HUES6 (cell line): ENCODE results near the gene PSMF1.
"Not testable (repeated sequence)": the region's sequence is repeated elsewhere in the genome, so short reads cannot be mapped to it uniquely, and the experiment has no call there.

Source experiments
- H3K27ac ChIP-seq: 2 replicates; pipeline ENCODE4 v1.7.0; 2013; ENCODE audit warnings: low read depth, mild to moderate bottlenecking, low read length, inconsistent platforms
- H3K27me3 ChIP-seq: 2 replicates; pipeline ENCODE4 v1.6.1; 2013; ENCODE audit warnings: low read length; ENCODE audit not compliant: control insufficient read depth, insufficient read depth
- H3K36me3 ChIP-seq: 2 replicates; pipeline ENCODE4 v1.6.1; 2013; ENCODE audit warnings: low read length; ENCODE audit not compliant: control insufficient read depth, insufficient read depth
- H3K4me1 ChIP-seq: 2 replicates; pipeline ENCODE4 v1.6.1; 2013; ENCODE audit warnings: low read length; ENCODE audit not compliant: control insufficient read depth, insufficient read depth
- H3K4me3 ChIP-seq: 2 replicates; pipeline ENCODE4 v1.5.1; 2013; ENCODE audit warnings: low read depth, low read length
- H3K9ac ChIP-seq: one replicate; pipeline ENCODE4 v1.6.1; 2013; ENCODE audit warnings: mild to moderate bottlenecking, low read length
- H3K9me3 ChIP-seq: 2 replicates; pipeline ENCODE4 v1.6.1; 2013; ENCODE audit warnings: low read depth, low read length; ENCODE audit not compliant: control insufficient read depth, insufficient read depth

Gene PSMF1

DNA sequence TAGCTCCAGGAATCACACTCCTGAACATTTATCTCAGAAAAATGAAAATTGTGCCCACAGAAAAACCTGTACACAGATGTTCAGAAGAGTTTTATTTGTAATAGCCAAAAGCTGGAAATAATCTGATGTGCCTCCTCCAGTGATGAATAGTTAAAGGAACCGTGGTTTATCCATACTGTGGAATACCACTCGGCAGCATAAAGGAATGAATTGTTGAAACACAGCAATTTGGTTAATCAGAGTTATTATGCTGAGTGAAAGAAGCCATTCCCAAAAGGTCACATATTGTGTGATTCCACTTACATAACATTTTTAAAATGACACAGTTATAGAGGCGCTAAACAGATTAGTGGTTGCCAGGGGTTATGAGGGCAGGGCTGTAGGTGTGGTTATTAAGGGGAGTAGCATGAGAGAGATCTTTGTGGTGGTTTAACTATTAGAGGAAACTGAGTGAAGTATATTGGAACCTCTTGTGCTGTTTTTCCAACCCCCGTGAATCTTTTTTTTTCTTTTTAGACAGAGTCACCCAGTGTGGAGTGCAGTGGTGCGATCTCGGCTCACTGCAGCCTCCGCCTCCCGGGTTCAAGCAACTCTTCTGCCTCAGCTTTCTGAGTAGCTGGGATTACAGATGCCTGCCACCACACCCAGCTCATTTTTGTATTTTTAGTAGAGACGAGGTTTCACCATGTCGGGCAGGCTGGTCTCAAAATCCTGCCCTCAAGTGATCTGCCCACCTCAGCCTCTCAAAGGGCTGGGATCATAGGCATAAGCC, 26.2 kb downstream of the PSMF1 start:
- Histone ChIP-seq H3K9ac (no peak overlapping the region), H3K9me3 (no peaks in the 10 kb centered on the region), H3K36me3 (peaks cover 60% of the 10 kb centered on the region), H3K27me3 (no peaks in the 10 kb centered on the region), H3K4me3 (no peak overlapping the region), H3K27ac (no peak overlapping the region), H3K4me1 (no peaks in the 10 kb centered on the region)

DNA sequence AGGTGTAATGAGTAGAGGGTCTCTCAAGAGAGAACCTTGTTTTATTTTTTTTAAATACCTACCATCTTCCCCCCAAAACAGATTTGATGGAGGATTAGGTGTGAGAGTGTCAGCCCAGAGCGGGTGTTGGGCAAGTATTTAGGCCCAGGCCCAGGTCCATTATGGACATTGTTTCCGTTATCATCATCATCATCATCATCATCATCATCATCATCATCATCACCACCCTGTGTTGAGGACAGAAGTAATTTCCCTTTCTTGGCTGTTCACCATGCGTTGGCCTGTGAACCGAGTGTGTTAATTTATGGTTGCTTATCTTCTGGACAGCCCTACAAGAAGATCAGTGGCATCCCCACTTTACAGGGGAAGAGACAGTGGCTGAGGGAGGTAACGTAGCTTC, 28.6 kb downstream of the PSMF1 start:
- no peaks in the 10 kb centered on the region for H3K4me1 ChIP-seq
- H3K36me3 ChIP-seq = peaks cover 46% of the 10 kb centered on the region
- H3K9me3 ChIP-seq = no peaks in the 10 kb centered on the region
- no peak overlapping the region for H3K4me3 ChIP-seq
- no peaks in the 10 kb centered on the region for H3K27me3 ChIP-seq
- H3K27ac ChIP-seq = no peak overlapping the region
- H3K9ac ChIP-seq = no peak overlapping the region

DNA sequence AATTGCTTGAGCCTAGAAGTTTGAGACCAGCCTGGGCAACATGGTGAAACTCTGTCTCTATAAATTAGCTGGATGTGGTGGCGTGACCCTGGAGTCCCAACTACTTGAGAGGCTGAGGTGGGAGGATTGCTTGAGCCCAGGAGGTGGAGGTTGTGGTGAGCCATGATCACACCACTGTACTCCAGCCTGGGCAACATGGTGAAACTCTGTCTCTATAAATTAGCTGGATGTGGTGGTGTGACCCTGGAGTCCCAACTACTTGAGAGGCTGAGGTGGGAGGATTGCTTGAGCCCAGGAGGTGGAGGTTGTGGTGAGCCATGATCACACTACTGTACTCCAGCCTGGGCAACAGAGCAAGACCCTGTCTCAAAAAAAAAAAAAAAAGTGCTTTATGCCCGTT, 31.4 kb downstream of the PSMF1 start:
- not testable (repeated sequence) for H3K9ac ChIP-seq, H3K9me3 ChIP-seq, H3K27ac ChIP-seq, H3K4me1 ChIP-seq, H3K4me3 ChIP-seq, H3K27me3 ChIP-seq
- peaks cover 64% of the 10 kb centered on the region for H3K36me3 ChIP-seq

DNA sequence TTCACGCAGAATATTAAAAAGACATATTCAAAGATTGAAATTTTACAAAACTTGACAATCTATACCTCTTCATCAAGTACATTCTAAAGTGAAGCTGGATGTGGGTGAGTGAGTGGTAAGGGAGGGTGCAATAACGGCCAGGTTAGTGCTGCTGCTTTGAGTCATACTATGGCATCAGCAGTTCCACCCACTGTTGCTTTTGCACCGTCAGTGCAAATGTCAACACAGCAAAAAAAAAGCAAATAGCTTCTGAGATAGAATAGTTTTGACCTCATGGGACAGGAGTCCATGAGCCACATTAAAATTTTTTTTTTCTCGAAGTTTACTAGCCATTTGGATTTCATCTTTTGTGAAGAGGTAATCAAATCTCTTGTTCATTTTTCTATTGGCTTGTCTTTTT, 31.8 kb downstream of the PSMF1 start:
- Histone ChIP-seq H3K9me3 (no peaks in the 10 kb centered on the region), H3K4me1 (no peaks in the 10 kb centered on the region), H3K27ac (no peak overlapping the region), H3K4me3 (no peak overlapping the region), H3K9ac (no peak overlapping the region), H3K36me3 (peaks cover 66% of the 10 kb centered on the region), H3K27me3 (no peaks in the 10 kb centered on the region)

DNA sequence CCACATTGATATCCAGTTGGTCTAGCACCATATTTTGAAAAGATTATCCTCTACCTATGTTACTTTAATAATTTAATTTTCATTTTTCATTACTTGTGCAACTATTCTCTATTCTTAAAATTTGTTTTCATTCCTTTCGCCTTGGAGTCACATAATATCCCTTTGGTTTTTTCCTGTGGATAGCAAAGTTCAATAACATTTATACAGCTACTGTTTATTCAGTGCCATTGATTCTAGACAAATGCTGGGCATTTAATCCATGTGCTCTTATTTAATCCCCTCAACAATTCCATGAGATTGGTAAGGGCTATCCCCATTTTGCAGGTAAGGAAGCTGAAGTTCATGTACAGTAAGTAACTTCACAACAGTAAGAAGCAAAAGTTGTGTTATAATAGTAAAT, 32.6 kb downstream of the PSMF1 start:
- Histone ChIP-seq H3K4me1 (no peaks in the 10 kb centered on the region), H3K36me3 (peaks cover 65% of the 10 kb centered on the region), H3K27me3 (no peaks in the 10 kb centered on the region), H3K9me3 (no peaks in the 10 kb centered on the region), H3K4me3 (no peak overlapping the region), H3K27ac (no peak overlapping the region), H3K9ac (no peak overlapping the region)

DNA sequence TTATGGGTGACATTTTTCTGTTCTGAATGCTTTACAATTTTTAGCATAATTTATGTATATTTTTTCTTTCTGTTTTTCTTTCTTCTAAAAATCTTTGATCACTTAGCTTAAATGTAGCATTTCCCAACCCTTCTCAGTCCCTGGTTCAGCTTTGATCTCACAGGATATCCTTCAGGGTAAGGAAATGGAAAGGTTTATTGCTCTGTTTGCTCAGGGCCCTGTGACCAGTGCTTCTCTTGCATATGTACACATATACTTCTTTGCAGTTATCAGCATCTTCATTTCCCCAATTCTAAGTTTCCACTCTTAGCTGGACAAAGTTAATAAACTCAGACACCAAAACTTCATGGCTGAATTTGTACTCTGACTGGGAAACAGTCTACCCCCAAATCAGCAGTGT, 35.8 kb downstream of the PSMF1 start:
- Histone ChIP-seq H3K27ac (no peak overlapping the region), H3K9ac (no peak overlapping the region), H3K36me3 (peaks cover 50% of the 10 kb centered on the region), H3K27me3 (no peaks in the 10 kb centered on the region), H3K4me3 (no peak overlapping the region), H3K4me1 (no peaks in the 10 kb centered on the region), H3K9me3 (no peaks in the 10 kb centered on the region)

DNA sequence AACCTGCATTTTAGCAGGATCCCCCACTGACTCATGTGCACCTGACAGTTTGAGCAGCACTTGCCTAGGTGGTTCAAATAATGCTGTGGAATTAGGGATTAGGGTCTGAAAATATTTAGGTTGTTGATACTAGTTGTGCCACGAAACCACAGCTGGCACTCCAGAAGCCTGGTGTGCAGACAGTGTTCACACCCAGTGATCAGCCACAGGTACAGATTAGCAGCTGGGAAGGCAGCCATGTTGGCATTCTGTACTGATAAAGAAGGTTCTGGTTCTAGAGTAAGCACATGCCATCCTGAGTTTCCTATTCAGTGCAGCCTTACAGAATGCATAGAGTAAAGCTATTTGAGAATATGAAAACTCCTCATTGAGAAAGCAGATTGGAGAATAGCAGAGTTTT, 36.3 kb downstream of the PSMF1 start:
- Histone ChIP-seq H3K36me3 (peaks cover 50% of the 10 kb centered on the region), H3K27ac (no peak overlapping the region), H3K9me3 (no peaks in the 10 kb centered on the region), H3K9ac (no peak overlapping the region), H3K4me1 (no peaks in the 10 kb centered on the region), H3K27me3 (no peaks in the 10 kb centered on the region), H3K4me3 (no peak overlapping the region)

DNA sequence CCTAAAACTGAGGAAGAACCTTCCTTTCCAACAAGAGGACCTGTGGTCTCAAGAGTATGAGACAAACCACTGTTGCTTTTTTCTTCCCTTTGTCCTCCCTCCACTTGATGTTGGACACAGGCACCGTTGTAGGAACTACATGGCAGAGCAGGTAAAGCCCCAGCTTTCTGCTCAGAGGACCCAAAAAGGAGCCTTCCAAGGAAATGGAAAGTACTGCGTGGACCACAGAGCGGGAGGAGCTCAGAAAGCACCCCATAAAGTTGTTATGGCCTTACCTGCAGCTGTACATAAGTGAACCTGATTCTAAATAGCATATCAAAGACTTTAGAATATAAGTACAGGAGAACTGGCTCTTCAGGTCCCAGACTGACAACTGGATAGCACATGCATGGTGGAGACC, 36.9 kb downstream of the PSMF1 start:
- Histone ChIP-seq H3K4me1 (no peaks in the 10 kb centered on the region), H3K36me3 (peaks cover 53% of the 10 kb centered on the region), H3K27me3 (no peaks in the 10 kb centered on the region), H3K9ac (no peak overlapping the region), H3K9me3 (no peaks in the 10 kb centered on the region), H3K4me3 (no peak overlapping the region), H3K27ac (no peak overlapping the region)

DNA sequence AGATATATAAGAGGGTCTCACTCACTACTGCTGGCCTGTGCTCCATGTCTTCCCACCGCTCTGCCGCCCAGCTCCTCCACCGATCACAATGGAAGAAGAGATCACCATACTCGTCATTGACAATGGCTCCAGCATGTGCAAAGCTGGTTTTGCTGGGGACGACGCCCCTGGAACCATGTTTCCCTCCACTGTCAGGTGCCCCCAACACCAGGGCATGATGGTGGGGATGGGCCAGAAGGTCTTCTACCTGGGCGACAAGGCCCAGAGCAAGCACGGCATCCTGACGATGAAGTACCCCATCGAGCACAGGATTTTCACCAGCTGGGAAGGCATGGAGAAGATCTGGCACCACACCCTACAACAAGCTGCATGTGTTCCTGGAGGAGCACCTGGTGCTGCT, 42.1 kb downstream of the PSMF1 start:
- H3K27me3 ChIP-seq = no peaks in the 10 kb centered on the region
- H3K36me3 ChIP-seq = peaks cover 67% of the 10 kb centered on the region

DNA sequence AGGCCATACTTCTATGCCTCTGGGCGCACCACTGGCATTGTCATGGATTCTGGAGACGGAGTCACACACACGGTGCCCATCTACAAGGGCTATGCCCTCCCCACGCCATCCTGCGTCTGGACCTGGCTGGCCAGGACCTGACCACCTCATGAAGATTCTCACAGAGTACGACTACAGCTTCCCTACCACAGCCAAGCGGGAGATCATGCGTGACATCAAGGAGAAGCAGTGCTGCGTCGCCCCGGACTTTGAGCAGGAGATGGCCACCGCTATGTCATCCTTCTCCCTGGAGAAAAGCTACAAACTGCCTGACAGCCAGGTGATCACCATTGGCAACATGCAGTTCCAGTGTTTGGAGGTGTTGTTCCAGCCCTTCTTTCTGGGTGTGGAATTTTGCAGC, 42.6 kb downstream of the PSMF1 start:
- Histone ChIP-seq H3K4me3 (no peak overlapping the region), H3K27me3 (no peaks in the 10 kb centered on the region), H3K9me3 (no peaks in the 10 kb centered on the region), H3K27ac (no peak overlapping the region), H3K36me3 (peaks cover 67% of the 10 kb centered on the region), H3K9ac (no peak overlapping the region), H3K4me1 (no peaks in the 10 kb centered on the region)

More for the DNA sequence above, 42.1 kb downstream of the PSMF1 start:
- Histone ChIP-seq H3K9ac (no peak overlapping the region), H3K4me3 (no peak overlapping the region), H3K9me3 (no peaks in the 10 kb centered on the region), H3K27ac (no peak overlapping the region), H3K4me1 (no peaks in the 10 kb centered on the region)

DNA sequence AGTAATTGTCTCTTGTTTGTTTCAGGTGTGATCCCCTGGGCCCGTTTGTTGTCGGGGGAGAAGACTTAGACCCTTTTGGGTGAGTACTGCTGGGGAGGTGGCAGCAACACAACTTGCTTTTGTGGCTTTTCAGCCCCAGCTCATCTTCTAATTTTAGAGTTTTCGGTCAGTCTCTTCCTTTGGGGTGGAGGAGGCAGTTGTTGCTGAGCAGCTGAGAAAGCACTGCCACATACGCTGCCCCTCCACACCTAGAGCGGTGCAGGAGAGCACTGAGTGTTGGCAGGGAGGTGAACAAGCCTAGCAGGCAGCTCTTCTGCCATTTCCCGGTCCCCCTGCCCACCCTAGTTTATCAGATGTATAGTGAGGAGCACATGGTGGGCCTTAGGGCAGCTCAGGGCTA, 44.7 kb downstream of the PSMF1 start:
- H3K36me3 ChIP-seq = peaks cover 79% of the 10 kb centered on the region

More for the DNA sequence above, 44.7 kb downstream of the PSMF1 start:
- Histone ChIP-seq H3K27me3 (no peaks in the 10 kb centered on the region), H3K4me1 (no peaks in the 10 kb centered on the region), H3K9ac (no peak overlapping the region), H3K27ac (no peak overlapping the region), H3K9me3 (no peaks in the 10 kb centered on the region), H3K4me3 (no peak overlapping the region)
